HCT116 (cell line): ENCODE results near the gene USP47.

Experiments used
- CTCF ChIP-seq, 3 experiments: fragments of 200-600 bp in 1 of 3; sonication (generic) in 1 of 3; IDR thresholded peaks in 2 of 3; conservative IDR thresholded peaks in 1 of 3; 2 replicates each; pipeline ENCODE4 v1.5.1; 2012 to 2017; ENCODE audit warnings: low read depth in 2 of 3, low read length in 2 of 3, antibody characterized with exemption in 1 of 3, borderline replicate concordance in 1 of 3, control low read depth in 1 of 3, mild to moderate bottlenecking in 1 of 3, mixed read lengths in 1 of 3, mixed run types in 1 of 3, moderate library complexity in 1 of 3; ENCODE audit not compliant: insufficient read depth in 1 of 3
- EZH2 ChIP-seq: fragments of 200-600 bp; sonication (generic); IDR thresholded peaks from 2 replicates; pipeline ENCODE4 v1.6.1; 2017; ENCODE audit warnings: antibody characterized with exemption, mixed run types
- JUND ChIP-seq: IDR thresholded peaks from 2 replicates; pipeline ENCODE4 v1.6.1; 2012
- POLR2AphosphoS5 ChIP-seq: IDR thresholded peaks from 2 replicates; pipeline ENCODE4 v1.6.1; 2011; ENCODE audit warnings: mild to moderate bottlenecking, low read depth, low read length, moderate library complexity
- RAD21 ChIP-seq: IDR thresholded peaks from 2 replicates; pipeline ENCODE4 v1.6.1; 2012; ENCODE audit warnings: low read depth, mild to moderate bottlenecking
- REST ChIP-seq: IDR thresholded peaks from 2 replicates; pipeline ENCODE4 v1.6.1; 2012; ENCODE audit warnings: low read depth
- TCF7L2 ChIP-seq: IDR thresholded peaks from 2 replicates; pipeline ENCODE4 v1.7.0; 2011; ENCODE audit warnings: borderline replicate concordance, inconsistent platforms; ENCODE audit not compliant: insufficient read depth, insufficient read length; ENCODE audit errors: extremely low read depth
- YY1 ChIP-seq: IDR thresholded peaks from 2 replicates; pipeline ENCODE4 v1.6.1; 2011; ENCODE audit warnings: low read length, low read depth, moderate library complexity, mild to moderate bottlenecking; ENCODE audit not compliant: insufficient replicate concordance; ENCODE audit errors: extremely low read depth

- no peak for TF ChIP-seq EZH2
- TF ChIP-seq YY1 = no peak
- TF ChIP-seq RAD21 = no peak
- TF ChIP-seq JUND = no peak
- no peak for TF ChIP-seq REST
- no peak for TF ChIP-seq POLR2AphosphoS5
- TF ChIP-seq TCF7L2 = no peak
- TF ChIP-seq CTCF (IDR thresholded peaks at IDR 0.05 in 2 of 3, conservative IDR thresholded peaks at IDR 0.05 in 1 of 3; ENCODE audit: borderline replicate concordance in 1 of 3, insufficient read depth in 1 of 3, low read depth in 2 of 3, low read length in 2 of 3) = no peak
Measured at GRCh38 chr11:11860103-11860979, 18.6 kb downstream of the USP47 start.
